Measurements from ENCODE around the gene NHP2. TPM values are rescaled to one million over a fixed set of nuclear protein-coding genes. Genes with fewer than 3 reads are reported as not detected.

NHP2 gene
- total and polyA plus RNA-seq, 9 of the 15 experiments (the other 6 are each of a cell fraction or from before 2014, with no cell fraction given): 52.8 to 622 (median 144) TPM

DNA sequence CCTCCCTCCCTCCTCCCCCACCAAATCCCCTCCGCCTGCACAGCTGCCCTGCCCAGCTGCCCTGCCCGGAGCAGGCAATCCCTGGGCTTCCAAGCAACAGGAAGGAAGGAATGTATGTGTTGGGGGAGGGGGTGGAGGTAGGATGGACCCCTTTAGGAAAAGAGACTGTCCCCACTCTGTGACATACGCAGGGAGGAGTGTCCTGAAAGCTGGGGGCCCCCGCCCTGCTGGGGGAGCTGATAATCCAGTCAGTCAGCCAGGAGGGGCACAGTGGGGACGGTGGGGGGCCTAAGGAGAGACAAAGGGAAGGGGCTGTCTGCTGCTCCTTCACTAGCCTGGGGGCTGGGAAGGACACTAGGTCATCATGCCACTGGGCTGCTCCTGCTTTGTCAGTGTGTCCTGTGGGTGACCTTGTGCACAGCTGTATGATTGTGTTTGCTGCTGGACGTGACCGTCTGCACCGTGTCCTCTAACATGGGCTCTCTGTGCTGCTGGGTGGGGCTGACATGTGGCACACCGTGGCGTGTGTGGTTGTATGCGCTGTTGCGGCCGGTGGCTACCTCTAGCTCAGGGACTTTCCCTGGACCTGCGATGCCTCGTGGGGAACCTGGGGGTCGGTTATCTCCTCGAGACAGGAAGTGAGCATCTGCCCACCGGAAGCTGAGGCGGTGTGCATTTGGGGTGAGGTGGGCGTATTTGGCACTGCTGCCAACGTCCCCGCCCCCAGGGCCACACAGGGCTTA is 37.4 kb downstream of the NHP2 start:
- Histone ChIP-seq H3K4me2 (ENCODE audit: insufficient read depth, low read length) (peak overlapping the region; percentile 86), H3K9me1 (ENCODE audit: control insufficient read depth, insufficient read depth, low read length) (peaks cover 7% of the 10 kb centered on the region), H3K27me3 (ENCODE audit: control insufficient read depth in 2 of 2, insufficient read depth in 2 of 2, low read length in 2 of 2) (no peaks in the 10 kb centered on the region), H3K4me1 (replicated peaks in 1 of 2; ENCODE audit: control insufficient read depth in 2 of 2, insufficient read depth in 2 of 2, low read length in 2 of 2) (peaks cover 35 to 70% of the 10 kb centered on the region in 2 experiments; a peak in 4 of 5 replicates), H2AFZ (ENCODE audit: low read depth, low read length) (peak overlapping the region; percentile 61; the same call in 1 of the 2 replicates), H4K20me1 (replicated peaks; ENCODE audit: control insufficient read depth, insufficient read depth, low read length) (peaks cover 9% of the 10 kb centered on the region; the same call in 1 of the 2 replicates), H3K4me3 (0 out of 2 replicates have a peak overlapping the region, but pooled peaks have one; percentile 2), H3K79me2 (ENCODE audit: control insufficient read depth, insufficient read depth, low read length) (peaks cover 46% of the 10 kb centered on the region), H3K9me3 (replicated peaks; ENCODE audit: control insufficient read depth, insufficient read depth, low read depth, low read length) (no peaks in the 10 kb centered on the region), H3K36me3 (ENCODE audit: control insufficient read depth, insufficient read depth, low read length) (peaks cover 11% of the 10 kb centered on the region; the same call in 1 of the 3 replicates), H3K27ac (ENCODE audit: extremely low read depth, low read depth, low read length) (peak overlapping the region; percentile 48; the same call in 2 of the 3 replicates), H3K9ac (ENCODE audit: insufficient read depth in 1 of 2, low read depth in 2 of 2, low read length in 2 of 2) (peak overlapping the region; percentile 26 to 87; a peak in 3 of 4 replicates)
- ATAC-seq (no peak), DNase-seq (ENCODE audit: extremely low read depth in 1 of 4, low spot score in 3 of 4) (peak in 3 of 4 experiments; percentile 25 to 44 (median 33)), FAIRE-seq (peak; percentile 83)
- ChIA-PET CTCF (ENCODE audit: low intra/inter-chr PET ratio) (no interaction called here), POLR2A (interaction anchor here (0.6 to 1.2 kb wide), 4 partner anchors 8 to 85 kb away, joined by 3 to 4 read pairs (median 3); no protein-coding TSS in a partner anchor)
- BruUV-seq (replicated peaks): no TSS peak
- WGBS (ENCODE audit: insufficient coverage, low coverage, missing lambda C conversion rate): 40% methylated on average over 19 of the region's 22 CpGs
- intact Hi-C loops (cut with micrococcal nuclease): no loop called here
- in situ Hi-C loops (cut with MboI): no loop called here
- TF ChIP-seq STAG1 (CRISPR knock-in tag; IDR thresholded peaks at IDR 0.05; ENCODE audit: borderline replicate concordance) (no peak), ZNF23 (CRISPR knock-in tag; IDR thresholded peaks at IDR 0.05) (no peak), BRD9 (IDR thresholded peaks at IDR 0.05; ENCODE audit: low read depth, partially characterized antibody) (no peak), FOSL1 (tag; conservative IDR thresholded peaks at IDR 0.05) (no peak), SMARCE1 (IDR thresholded peaks at IDR 0.05) (no peak), HOXB6 (CRISPR knock-in tag; IDR thresholded peaks at IDR 0.05; ENCODE audit: borderline replicate concordance) (no peak), CBX5 (IDR thresholded peaks at IDR 0.05; ENCODE audit: borderline replicate concordance, low read depth) (no peak), ZNF696 (CRISPR knock-in tag; conservative IDR thresholded peaks at IDR 0.05) (no peak), EGR1 (conservative IDR thresholded peaks at IDR 0.05) (peak; percentile 31; the same call in 1 of the 2 replicates), ILF3 (IDR thresholded peaks at IDR 0.05; ENCODE audit: borderline replicate concordance) (no peak)
- TF ChIP-seq, protein P1, sequence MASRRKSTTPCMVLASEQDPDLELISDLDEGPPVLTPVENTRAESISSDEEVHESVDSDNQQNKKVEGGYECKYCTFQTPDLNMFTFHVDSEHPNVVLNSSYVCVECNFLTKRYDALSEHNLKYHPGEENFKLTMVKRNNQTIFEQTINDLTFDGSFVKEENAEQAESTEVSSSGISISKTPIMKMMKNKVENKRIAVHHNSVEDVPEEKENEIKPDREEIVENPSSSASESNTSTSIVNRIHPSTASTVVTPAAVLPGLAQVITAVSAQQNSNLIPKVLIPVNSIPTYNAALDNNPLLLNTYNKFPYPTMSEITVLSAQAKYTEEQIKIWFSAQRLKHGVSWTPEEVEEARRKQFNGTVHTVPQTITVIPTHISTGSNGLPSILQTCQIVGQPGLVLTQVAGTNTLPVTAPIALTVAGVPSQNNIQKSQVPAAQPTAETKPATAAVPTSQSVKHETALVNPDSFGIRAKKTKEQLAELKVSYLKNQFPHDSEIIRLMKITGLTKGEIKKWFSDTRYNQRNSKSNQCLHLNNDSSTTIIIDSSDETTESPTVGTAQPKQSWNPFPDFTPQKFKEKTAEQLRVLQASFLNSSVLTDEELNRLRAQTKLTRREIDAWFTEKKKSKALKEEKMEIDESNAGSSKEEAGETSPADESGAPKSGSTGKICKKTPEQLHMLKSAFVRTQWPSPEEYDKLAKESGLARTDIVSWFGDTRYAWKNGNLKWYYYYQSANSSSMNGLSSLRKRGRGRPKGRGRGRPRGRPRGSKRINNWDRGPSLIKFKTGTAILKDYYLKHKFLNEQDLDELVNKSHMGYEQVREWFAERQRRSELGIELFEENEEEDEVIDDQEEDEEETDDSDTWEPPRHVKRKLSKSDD (conservative IDR thresholded peaks at IDR 0.05; ENCODE audit: low read length): no peak
- TF ChIP-seq, protein P2, sequence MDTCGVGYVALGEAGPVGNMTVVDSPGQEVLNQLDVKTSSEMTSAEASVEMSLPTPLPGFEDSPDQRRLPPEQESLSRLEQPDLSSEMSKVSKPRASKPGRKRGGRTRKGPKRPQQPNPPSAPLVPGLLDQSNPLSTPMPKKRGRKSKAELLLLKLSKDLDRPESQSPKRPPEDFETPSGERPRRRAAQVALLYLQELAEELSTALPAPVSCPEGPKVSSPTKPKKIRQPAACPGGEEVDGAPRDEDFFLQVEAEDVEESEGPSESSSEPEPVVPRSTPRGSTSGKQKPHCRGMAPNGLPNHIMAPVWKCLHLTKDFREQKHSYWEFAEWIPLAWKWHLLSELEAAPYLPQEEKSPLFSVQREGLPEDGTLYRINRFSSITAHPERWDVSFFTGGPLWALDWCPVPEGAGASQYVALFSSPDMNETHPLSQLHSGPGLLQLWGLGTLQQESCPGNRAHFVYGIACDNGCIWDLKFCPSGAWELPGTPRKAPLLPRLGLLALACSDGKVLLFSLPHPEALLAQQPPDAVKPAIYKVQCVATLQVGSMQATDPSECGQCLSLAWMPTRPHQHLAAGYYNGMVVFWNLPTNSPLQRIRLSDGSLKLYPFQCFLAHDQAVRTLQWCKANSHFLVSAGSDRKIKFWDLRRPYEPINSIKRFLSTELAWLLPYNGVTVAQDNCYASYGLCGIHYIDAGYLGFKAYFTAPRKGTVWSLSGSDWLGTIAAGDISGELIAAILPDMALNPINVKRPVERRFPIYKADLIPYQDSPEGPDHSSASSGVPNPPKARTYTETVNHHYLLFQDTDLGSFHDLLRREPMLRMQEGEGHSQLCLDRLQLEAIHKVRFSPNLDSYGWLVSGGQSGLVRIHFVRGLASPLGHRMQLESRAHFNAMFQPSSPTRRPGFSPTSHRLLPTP (IDR thresholded peaks at IDR 0.05; ENCODE audit: borderline replicate concordance, extremely low read depth, insufficient read length): no peak
- TF ChIP-seq, protein P3, sequence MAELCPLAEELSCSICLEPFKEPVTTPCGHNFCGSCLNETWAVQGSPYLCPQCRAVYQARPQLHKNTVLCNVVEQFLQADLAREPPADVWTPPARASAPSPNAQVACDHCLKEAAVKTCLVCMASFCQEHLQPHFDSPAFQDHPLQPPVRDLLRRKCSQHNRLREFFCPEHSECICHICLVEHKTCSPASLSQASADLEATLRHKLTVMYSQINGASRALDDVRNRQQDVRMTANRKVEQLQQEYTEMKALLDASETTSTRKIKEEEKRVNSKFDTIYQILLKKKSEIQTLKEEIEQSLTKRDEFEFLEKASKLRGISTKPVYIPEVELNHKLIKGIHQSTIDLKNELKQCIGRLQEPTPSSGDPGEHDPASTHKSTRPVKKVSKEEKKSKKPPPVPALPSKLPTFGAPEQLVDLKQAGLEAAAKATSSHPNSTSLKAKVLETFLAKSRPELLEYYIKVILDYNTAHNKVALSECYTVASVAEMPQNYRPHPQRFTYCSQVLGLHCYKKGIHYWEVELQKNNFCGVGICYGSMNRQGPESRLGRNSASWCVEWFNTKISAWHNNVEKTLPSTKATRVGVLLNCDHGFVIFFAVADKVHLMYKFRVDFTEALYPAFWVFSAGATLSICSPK (IDR thresholded peaks at IDR 0.05; ENCODE audit: borderline replicate concordance): no peak

Measured in K562 (cell line).